ENCODE data around the gene DCLRE1C.

GRCh38 chr10:14953424-14954000, 384 bp downstream of the DCLRE1C start:
- peak; percentile 29; the same call in 1 of the 2 replicates for TF ChIP-seq CTCF (IDR thresholded peaks at IDR 0.05)
- TF ChIP-seq NRF1 (IDR thresholded peaks at IDR 0.05; ENCODE audit: low read depth, low read length), result no peak
- no peak for TF ChIP-seq NFIC (IDR thresholded peaks at IDR 0.05; ENCODE audit: borderline replicate concordance)
- TF ChIP-seq ELF1 (IDR thresholded peaks at IDR 0.05), result no peak
- TF ChIP-seq CHD2 (IDR thresholded peaks at IDR 0.05; ENCODE audit: low read length, partially characterized antibody), result no peak
- TF ChIP-seq TAF1 (IDR thresholded peaks at IDR 0.05; ENCODE audit: borderline replicate concordance, low read depth, low read length), result no peak
- TF ChIP-seq JUND (IDR thresholded peaks at IDR 0.05), result no peak
- no peak for TF ChIP-seq ZBTB33 (IDR thresholded peaks at IDR 0.05; ENCODE audit: borderline replicate concordance, low read depth)
- no peak for TF ChIP-seq RXRA (IDR thresholded peaks at IDR 0.05; ENCODE audit: borderline replicate concordance, low read depth)
- no peak for TF ChIP-seq MXI1 (IDR thresholded peaks at IDR 0.05; ENCODE audit: low read depth, low read length)
- no peak for TF ChIP-seq POLR2AphosphoS5 (IDR thresholded peaks at IDR 0.05; ENCODE audit: low read depth, low read length)
- no peak for TF ChIP-seq MEF2A (IDR thresholded peaks at IDR 0.05; ENCODE audit: borderline replicate concordance, low read depth)
- no peak for TF ChIP-seq FOXM1 (IDR thresholded peaks at IDR 0.05; ENCODE audit: low read depth)
- TF ChIP-seq EP300 (IDR thresholded peaks at IDR 0.05; ENCODE audit: borderline replicate concordance in 1 of 2, low read depth in 1 of 2, low read length in 1 of 2), result no peak

Measured in SK-N-SH (cell line).